ENCODE measurements around the gene RBBP8.
"Not testable (repeated sequence)": the region's sequence is repeated elsewhere in the genome, so short reads cannot be mapped to it uniquely, and the experiment has no call there.

The RBBP8 gene

GRCh38 chr18:22933206-22933965, at the start of gene RBBP8:
Gene RBBP8, plus strand, starts transcription at chr18:22933328. Its CDS starts 3,524 bp downstream, at chr18:22936852.
- peak; percentile 79 to 84 for DNase-seq

GRCh38 chr18:22883827-22884226, 49.3 kb upstream of the RBBP8 start:
- no peak for DNase-seq

DNA sequence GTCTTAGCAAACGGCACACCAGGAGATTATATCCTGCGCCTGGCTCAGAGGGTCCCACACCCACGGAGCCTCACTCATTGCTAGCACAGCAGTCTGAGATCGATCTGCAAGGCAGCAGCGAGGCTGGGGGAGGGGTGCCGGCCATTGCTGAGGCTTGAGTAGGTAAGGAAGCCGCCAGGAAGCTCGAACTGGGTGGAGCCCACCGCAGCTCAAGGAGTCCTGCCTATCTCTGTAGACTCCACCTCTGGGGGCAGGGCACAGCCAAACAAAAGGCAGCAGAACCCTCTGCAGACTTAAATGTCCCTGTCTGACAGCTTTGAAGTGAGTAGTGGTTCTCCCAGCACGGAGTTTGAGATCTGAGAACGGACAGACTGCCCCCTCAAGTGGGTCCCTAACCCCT, 47.4 kb upstream of the RBBP8 start:
- DNase-seq: not testable (repeated sequence)

- no peak for DNase-seq
These were observed 33.7 kb upstream of the RBBP8 start for GRCh38 chr18:22899421-22899820.

DNA sequence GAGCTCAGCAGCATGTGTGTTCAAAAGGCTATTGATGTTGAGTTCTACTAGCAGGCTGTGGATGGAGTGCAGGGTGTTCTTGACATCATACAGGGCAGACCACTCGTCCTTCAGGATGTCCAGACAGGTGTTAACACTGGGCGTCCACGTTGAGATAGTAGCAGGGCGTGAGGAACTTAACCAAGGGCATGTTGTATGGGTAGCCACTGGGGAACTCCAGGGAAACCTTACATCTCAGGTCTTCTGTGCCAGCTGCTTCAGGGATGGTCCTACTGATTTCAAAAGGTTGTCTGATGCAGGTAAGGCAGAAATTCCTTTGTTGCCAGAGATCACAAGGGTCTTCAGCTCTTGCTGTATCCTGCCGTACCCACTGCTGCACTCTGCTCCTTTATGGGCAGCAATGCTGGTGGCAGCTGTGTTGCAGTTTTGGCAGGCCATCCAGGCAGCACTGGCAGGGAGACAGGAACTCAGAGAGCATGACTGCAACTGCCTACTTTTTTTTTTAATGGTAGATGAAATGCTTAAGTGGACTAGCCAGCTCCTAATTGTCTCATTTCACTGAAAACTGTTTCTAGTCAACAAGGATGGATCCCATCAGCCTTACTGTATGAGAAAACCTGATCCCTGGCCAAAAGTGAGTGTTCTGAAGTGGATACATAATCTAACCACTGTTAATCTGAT, 32.4 kb upstream of the RBBP8 start:
- no peak for DNase-seq

DNA sequence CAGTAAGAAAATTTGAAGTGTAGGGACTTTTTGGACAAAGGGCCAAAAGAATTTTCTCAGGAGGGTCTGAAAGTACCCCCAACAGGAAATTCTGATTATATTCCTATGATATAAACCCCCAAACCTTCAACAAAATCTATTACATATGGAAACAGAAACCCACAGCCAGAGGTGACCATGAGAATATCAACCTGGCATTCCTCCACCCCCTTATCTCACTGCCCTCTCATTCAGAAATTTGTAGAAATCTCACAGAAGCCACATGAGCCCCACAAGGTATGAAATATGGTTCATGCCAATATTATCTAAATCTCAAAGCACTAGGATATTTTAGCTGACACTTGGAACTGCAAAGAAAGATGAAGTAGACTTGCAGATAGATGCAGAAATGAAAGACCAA, 31.0 kb upstream of the RBBP8 start:
- DNase-seq: no peak

DNA sequence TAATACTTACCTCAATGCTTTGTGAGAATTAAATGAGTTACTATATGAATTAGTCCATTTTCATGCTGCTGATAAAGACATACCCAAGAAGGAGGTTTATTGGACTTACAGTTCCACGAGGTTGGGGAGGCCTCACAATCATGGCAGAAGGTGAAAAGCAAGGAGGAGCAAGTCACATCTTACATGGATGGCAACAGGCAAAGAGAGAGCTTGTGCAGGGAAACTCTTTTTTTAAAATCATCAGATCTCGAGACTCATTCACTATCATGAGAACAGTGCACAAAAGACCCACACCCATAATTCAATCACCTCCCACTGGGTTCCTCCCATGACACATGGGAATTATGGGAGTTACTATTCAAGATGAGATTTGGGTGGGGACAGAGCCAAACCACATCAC, 29.9 kb upstream of the RBBP8 start:
- DNase-seq: not testable (repeated sequence)

GRCh38 chr18:22912149-22912548, 21.0 kb upstream of the RBBP8 start:
- no peak for DNase-seq

DNA sequence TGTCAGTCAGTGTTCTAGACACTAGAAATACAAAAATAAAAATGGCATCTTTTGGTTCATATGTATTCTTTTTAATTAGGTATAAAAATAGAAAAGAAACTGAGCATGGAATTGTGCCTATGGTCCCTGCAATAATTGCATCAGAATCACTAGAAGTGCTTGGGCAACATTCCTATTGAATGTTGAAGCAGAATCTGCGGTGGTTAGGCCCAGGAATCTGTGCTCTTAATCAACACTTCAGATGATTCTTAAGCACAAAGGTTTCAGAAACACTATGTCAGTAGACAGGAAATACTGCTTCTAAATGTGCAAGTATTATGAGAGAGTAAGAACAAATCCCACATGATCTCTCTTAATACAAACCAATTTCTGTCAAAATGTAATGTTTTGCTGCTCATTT, 20.3 kb upstream of the RBBP8 start:
- DNase-seq: no peak

DNA sequence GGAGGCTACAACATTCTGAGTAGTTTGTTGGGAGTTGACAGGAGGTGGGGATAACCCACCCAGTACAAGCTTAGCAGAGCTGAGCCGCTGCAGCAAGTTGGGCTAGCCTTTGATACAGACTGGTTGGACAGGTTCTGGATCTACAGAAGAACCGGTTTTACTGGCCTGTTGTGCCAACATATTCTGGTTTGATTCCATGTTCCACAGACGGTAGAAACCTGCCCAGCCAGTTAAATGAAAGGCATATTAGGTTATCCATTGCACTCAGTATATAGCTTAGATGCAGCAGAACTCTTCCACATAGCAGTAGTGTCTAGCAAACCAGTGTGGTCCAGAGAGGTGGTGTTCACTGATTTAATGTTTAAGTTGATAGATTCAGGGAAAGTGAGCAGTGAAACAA, 19.3 kb upstream of the RBBP8 start:
- DNase-seq: no peak

- DNase-seq: no peak
These were observed 18.5 kb upstream of the RBBP8 start for GRCh38 chr18:22914633-22915032.

GRCh38 chr18:22915337-22915736, 17.8 kb upstream of the RBBP8 start:
- no peak for DNase-seq

GRCh38 chr18:22921772-22922171, 11.4 kb upstream of the RBBP8 start:
- DNase-seq: no peak

DNA sequence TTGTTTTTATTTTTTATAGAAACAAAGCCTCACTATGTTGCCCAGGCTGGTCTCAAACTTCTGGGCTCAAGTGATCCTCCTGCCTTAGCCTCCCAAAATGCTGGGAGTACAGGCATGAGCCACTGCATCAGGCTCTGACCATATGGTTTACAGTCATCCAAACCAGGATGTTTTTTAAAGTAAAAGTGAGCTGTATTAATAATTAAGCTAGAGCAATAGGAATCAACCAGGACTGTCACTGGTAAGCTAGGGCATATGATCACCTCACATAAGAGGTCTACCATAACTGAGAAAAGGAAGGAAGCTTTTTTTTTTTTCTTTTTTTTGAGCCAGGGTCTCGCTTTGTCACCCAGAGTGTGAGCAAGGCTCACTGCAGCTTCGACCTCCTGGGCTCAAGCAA, 8.5 kb upstream of the RBBP8 start:
- DNase-seq: no peak

DNA sequence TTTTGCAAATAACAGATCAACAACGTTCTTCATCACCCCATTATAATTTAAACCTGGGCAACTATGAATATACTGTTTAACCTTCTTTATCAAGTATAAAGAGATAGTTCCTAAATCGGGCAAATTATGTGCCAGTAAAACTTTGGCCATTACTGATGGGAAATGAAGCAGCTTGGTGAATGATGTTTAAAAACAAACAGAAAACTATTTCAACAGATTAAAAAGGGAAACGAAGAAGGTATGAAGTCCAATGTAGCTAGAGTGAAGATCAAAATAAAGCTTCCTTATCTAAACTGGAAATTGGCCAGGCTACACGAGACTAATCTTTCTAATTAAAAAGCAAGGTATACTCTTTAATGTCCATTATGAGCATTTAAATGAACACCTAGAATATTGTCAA, 6.7 kb upstream of the RBBP8 start:
- no peak for DNase-seq

GRCh38 chr18:22928339-22928738, 4.8 kb upstream of the RBBP8 start:
- no peak for DNase-seq

GRCh38 chr18:22930089-22930713, 2.9 kb upstream of the RBBP8 start:
- DNase-seq: peak; percentile 74 to 76

DNA sequence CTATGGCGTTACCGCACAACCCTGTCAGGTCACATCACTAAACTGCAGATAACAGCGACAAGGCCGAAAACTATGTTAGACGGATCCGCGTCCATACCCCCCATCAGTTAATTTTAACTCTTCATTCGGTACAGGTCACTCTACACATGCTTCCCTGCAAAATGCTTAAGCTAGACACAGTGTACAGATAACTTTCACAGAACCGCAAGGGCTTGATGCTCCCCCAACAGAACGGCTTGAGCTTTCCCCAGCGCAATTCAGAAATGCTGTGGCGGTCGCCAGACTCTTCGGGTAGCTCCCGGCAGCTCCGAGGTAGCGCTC, 283 bp upstream of the RBBP8 start:
- no peak for DNase-seq

DNA sequence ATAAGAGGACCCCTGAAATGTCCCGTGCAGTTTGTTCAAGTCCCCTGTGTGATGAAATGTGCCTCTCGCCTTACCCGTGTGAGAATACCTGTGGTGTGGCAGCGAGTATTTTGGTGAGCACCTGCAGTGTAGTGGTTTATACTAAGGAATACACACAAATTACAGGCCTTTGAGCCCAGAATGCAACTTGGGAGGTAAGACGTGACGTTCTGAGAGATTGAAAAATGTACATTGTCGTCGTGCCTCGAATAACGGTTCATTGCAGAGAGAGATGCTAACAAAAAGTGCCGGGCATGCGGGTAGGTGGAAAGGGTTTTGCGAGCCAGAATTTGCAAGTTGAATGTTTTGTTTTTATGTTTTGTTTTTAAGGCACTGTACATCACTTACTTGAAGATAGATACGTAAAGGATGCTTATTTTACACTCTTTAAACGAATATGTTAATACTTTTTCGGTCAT, 867 bp downstream of the RBBP8 start:
- DNase-seq: no peak

GRCh38 chr18:22934789-22935188, 1.7 kb downstream of the RBBP8 start:
- DNase-seq: no peak

GRCh38 chr18:22935431-22935830, 2.3 kb downstream of the RBBP8 start:
- no peak for DNase-seq

DNA sequence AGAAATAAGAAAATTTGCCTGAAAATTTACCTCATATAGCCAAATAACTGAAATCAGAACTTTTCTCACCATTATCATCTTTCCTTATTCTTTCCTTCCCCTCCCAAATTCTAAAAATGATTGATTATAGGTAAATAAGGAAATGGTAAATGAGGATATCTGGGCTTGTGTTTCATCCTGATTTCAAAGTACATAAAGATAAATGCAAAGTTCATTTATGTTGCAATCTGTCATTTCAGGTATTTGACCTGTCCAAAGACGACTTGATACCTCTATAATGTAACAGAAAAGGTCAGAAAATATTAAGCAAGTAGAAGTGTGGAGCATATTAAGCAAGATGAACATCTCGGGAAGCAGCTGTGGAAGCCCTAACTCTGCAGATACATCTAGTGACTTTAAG, 3.4 kb downstream of the RBBP8 start:
- DNase-seq: no peak

DNA sequence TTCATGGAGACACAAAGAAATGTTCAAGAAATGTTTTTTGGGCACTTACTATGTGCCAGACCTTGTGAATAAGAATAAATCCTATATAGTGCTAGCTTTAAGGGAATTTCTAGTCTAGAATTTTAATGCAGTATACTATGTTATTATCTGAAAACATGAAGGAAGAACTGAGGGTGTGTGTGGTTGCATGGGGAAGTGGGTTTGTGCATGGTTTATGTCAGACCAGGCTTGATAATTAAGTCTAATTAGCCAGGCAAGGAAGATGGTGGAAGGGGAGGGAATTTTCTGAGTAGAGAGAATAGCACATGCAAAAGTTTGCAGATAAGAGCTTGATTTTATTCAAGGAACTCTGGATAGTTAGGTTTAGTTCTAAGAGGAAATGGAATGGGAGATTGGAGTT, 6.5 kb downstream of the RBBP8 start:
- no peak for DNase-seq

DNA sequence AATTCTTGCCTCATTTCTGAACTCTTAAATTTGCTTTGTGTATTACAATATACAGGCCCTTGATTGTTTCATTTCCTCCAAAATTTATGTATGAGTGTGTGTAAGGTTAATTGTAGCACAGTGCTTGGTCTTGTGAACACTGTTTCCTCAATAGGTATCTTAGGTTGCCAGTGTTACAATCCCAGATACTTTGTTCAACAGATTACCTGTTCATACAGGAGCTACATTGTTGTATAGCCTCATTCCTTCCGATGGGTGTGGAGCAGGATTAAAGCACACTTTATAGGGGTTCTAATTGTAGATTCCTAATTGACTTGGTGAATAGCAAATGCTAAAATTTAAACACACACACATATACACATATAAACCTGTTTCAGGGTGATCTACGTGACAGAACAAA, 10.7 kb downstream of the RBBP8 start:
- DNase-seq: no peak
